GM12878 (cell line): Measurements from ENCODE around the gene ANKRD33B. TPM values are rescaled to one million over a fixed set of nuclear protein-coding genes. Genes with fewer than 3 reads are reported as not detected.

ENCODE experiments used
- ATAC-seq: fragments of 200-7000 bp; cut with Tn5 transposase; 3 replicates; pipeline ENCODE4 v1.9.1; 2020; ENCODE audit warnings: mild to moderate bottlenecking, moderate library complexity
- BruUV-seq: library from RNA; stranded (reverse); fragments of 400-500 nt; replicated peaks from 2 replicates; lab custom pipeline; 2021; lab: Mats Ljungman, UMichigan
- CTCF ChIA-PET: fragments of 300-600 bp; sonication (Branson Sonifier 250); formaldehyde crosslinking; extraction: SDS; loops from one replicate; lab custom pipeline; 2021; ENCODE audit warnings: inconsistent platforms; lab: Yijun Ruan, JAX
- POLR2A ChIA-PET: fragments of 350-600 bp; formaldehyde crosslinking; extraction: SDS; loops from one replicate; lab custom pipeline; 2021; ENCODE audit warnings: inconsistent platforms; lab: Charles Lee
- RAD21 ChIA-PET: fragments of 300-600 bp; sonication (Branson Sonifier 250); formaldehyde crosslinking; loops from one replicate; lab custom pipeline; 2023; ENCODE audit warnings: antibody characterized with exemption; ENCODE audit not compliant: unreplicated experiment; lab: Charles Lee
- SMC1A ChIA-PET: fragments of 300-600 bp; sonication (Branson Sonifier 250); formaldehyde crosslinking; loops from one replicate; lab custom pipeline; 2023; ENCODE audit not compliant: unreplicated experiment, uncharacterized antibody; lab: Charles Lee
- DNase-seq: peaks from one replicate; pipeline ENCODE4 v3.0.0-alpha.2; 2011; ENCODE audit warnings: low read depth, low spot score
- FAIRE-seq: peaks from 3 replicates; lab custom pipeline; 2011; peaks lifted over from hg19 to GRCh38; lab: Jason Lieb, UNC
- H2AFZ ChIP-seq: 2 replicates; pipeline ENCODE4 v1.6.0; 2011; ENCODE audit warnings: low read depth, low read length, control low read depth; ENCODE audit not compliant: control insufficient read depth
- H3K27ac ChIP-seq: 2 replicates; pipeline ENCODE4 v1.5.1; 2011; ENCODE audit warnings: control low read depth; ENCODE audit not compliant: control insufficient read depth, insufficient read depth
- H3K27me3 ChIP-seq, 2 experiments: replicated peaks in 1 of 2; 2 replicates each; pipeline versions ENCODE4 v1.6.0 to v1.6.1; 2011; ENCODE audit warnings: low read length in 1 of 2; ENCODE audit not compliant: control insufficient read depth in 2 of 2, insufficient read depth in 2 of 2
- H3K36me3 ChIP-seq, 2 experiments: 2 replicates each; pipeline ENCODE4 v1.5.1; 2011; ENCODE audit warnings: low read length in 1 of 2; ENCODE audit not compliant: control insufficient read depth in 2 of 2, insufficient read depth in 2 of 2
- H3K4me1 ChIP-seq: 2 replicates; pipeline ENCODE4 v1.6.1; 2011; ENCODE audit warnings: mild to moderate bottlenecking, low read length, moderate library complexity, mixed read lengths; ENCODE audit not compliant: control insufficient read depth, insufficient read depth
- H3K4me2 ChIP-seq: 2 replicates; pipeline ENCODE4 v1.6.0; 2011; ENCODE audit warnings: control low read depth; ENCODE audit not compliant: control insufficient read depth, insufficient read depth
- H3K4me3 ChIP-seq: fragments of 200-600 bp; sonication (generic); 2 replicates; pipeline ENCODE4 v1.5.1; 2016
- H3K79me2 ChIP-seq: 2 replicates; pipeline ENCODE4 v1.6.0; 2011; ENCODE audit warnings: low read length; ENCODE audit not compliant: control insufficient read depth, insufficient read depth
- H3K9ac ChIP-seq: 2 replicates; pipeline ENCODE4 v1.8.0; 2011; ENCODE audit warnings: low read length, control low read depth, mixed read lengths; ENCODE audit not compliant: control insufficient read depth, insufficient read depth
- H3K9me3 ChIP-seq: replicated peaks from 3 replicates; pipeline ENCODE4 v1.5.1; 2011; ENCODE audit warnings: mild to moderate bottlenecking, low read length; ENCODE audit not compliant: control insufficient read depth, insufficient read depth
- H4K20me1 ChIP-seq: 2 replicates; pipeline ENCODE4 v1.6.0; 2011; ENCODE audit not compliant: control insufficient read depth, insufficient read depth
- ATF7 ChIP-seq: fragments of 450-650 bp; IDR thresholded peaks from 2 replicates; pipeline ENCODE4 v1.6.1; 2016; ENCODE audit warnings: low read depth, mild to moderate bottlenecking
- BCL3 ChIP-seq: IDR thresholded peaks from 2 replicates; pipeline ENCODE4 v1.6.1; 2011; ENCODE audit warnings: borderline replicate concordance, low read depth, mild to moderate bottlenecking, moderate library complexity, low read length; ENCODE audit not compliant: insufficient read depth, poor library complexity, severe bottlenecking
- CTCF ChIP-seq, 3 experiments: IDR thresholded peaks in 2 of 3; conservative IDR thresholded peaks in 1 of 3; 2 replicates each; pipeline ENCODE4 v1.5.1; 2011; ENCODE audit warnings: low read depth in 3 of 3, low read length in 3 of 3, mild to moderate bottlenecking in 3 of 3, control low read depth in 2 of 3, moderate library complexity in 2 of 3, inconsistent platforms in 1 of 3, mixed read lengths in 1 of 3; ENCODE audit not compliant: control insufficient read depth in 2 of 3, insufficient read depth in 1 of 3; ENCODE audit errors: extremely low read depth in 1 of 3
- DPF2 ChIP-seq: fragments of 450-650 bp; IDR thresholded peaks from 2 replicates; pipeline ENCODE4 v1.6.1; 2017; ENCODE audit warnings: mild to moderate bottlenecking
- ESRRA ChIP-seq: IDR thresholded peaks from 2 replicates; pipeline ENCODE4 v1.6.1; 2012; ENCODE audit warnings: mild to moderate bottlenecking, low read length, improper control_type of control experiment
- IKZF2 ChIP-seq, 2 experiments: fragments of 450-650 bp; IDR thresholded peaks; 2 replicates each; pipeline ENCODE4 v1.6.1; 2017; ENCODE audit warnings: mild to moderate bottlenecking in 2 of 2, moderate library complexity in 2 of 2
- KDM1A ChIP-seq: fragments of 200-600 bp; sonication (generic); IDR thresholded peaks from 2 replicates; pipeline ENCODE4 v1.6.1; 2016; ENCODE audit warnings: borderline replicate concordance
- MTA2 ChIP-seq: fragments of 450-650 bp; IDR thresholded peaks from 2 replicates; pipeline ENCODE4 v1.6.1; 2016; ENCODE audit warnings: low read depth, mild to moderate bottlenecking, moderate library complexity
- SMC3 ChIP-seq: IDR thresholded peaks from 2 replicates; pipeline ENCODE4 v1.6.1; 2011; ENCODE audit warnings: low read length, improper control_type of control experiment, borderline replicate concordance
- SPI1 ChIP-seq: IDR thresholded peaks from 2 replicates; pipeline ENCODE4 v1.6.1; 2011; ENCODE audit warnings: low read depth, mild to moderate bottlenecking, low read length, moderate library complexity, borderline replicate concordance; ENCODE audit not compliant: insufficient read depth
- SREBF1 ChIP-seq: IDR thresholded peaks from 2 replicates; pipeline ENCODE4 v1.6.1; 2012; ENCODE audit warnings: mild to moderate bottlenecking, low read length
- TCF3 ChIP-seq: IDR thresholded peaks from 2 replicates; pipeline ENCODE4 v1.6.1; 2012; ENCODE audit warnings: low read depth, mild to moderate bottlenecking, low read length, borderline replicate concordance; ENCODE audit not compliant: insufficient read depth
- TCF7 ChIP-seq: IDR thresholded peaks from 2 replicates; pipeline ENCODE4 v1.6.1; 2014; ENCODE audit warnings: antibody characterized with exemption, borderline replicate concordance
- ZNF622 ChIP-seq: fragments of 450-650 bp; IDR thresholded peaks from 2 replicates; pipeline ENCODE4 v1.6.1; 2017; ENCODE audit warnings: mild to moderate bottlenecking, inconsistent platforms
- WGBS: methylation state at CpG from one replicate; pipeline ENCODE4 v1.1.6; 2016; ENCODE audit warnings: low lambda C conversion rate; ENCODE audit not compliant: insufficient replicate concordance, insufficient coverage; ENCODE audit errors: missing lambda C conversion rate; 5-methylcytosine and 5-hydroxymethylcytosine counted together
- in situ Hi-C: fragments of 300-500 bp; cut with MboI; formaldehyde crosslinking; loops from 9 replicates; pipeline ENCODE4 v1.14.3; 2018; ENCODE audit warnings: mixed read lengths
- intact Hi-C: fragments of 100-400 bp; cut with micrococcal nuclease; formaldehyde crosslinking; loops from one replicate; pipeline ENCODE4 v1.14.2; 2022; ENCODE audit not compliant: unreplicated experiment
- polyA plus RNA-seq, 11 experiments: library from polyadenylated mRNA; depleted of rRNA in 4 of 11; unstranded in 6 of 11; stranded (reverse) in 5 of 11; fragments of >200 nt; fragmentation: Nextera tagmentation in 4 of 11; fragmentation: Illumina TruSeq in 1 of 11; extraction: Ambion mirVana in 4 of 11; extraction: Trizol in 1 of 11; gene quantifications; 1 replicate in 1 of 11; 2 replicates in 10 of 11; pipeline versions ENCODE4 v1.2.1 to v1.2.3, GENCODE V29; 2011 to 2016; ENCODE audit warnings: inconsistent platforms in 2 of 11, missing spikeins in 2 of 11, low read depth in 1 of 11
- total RNA-seq, 4 experiments: library from RNA; depleted of rRNA in 3 of 4; stranded (reverse); fragments of >200 nt in 3 of 4; fragmentation: Illumina TruSeq in 1 of 4; extraction: Trizol in 1 of 4; gene quantifications; 2 replicates each; pipeline versions ENCODE4 v1.2.1 to v1.2.3, GENCODE V29; 2013 to 2021

Gene ANKRD33B
- total and polyA plus RNA-seq, 10 of the 15 experiments (the other 5 are each of a cell fraction or from before 2014, with no cell fraction given) = 4.9 to 61.6 (median 15.6) TPM

- TF ChIP-seq BCL3 = no peak
- TF ChIP-seq CTCF (IDR thresholded peaks at IDR 0.05 in 2 of 3, conservative IDR thresholded peaks at IDR 0.05 in 1 of 3; ENCODE audit: control insufficient read depth in 2 of 3, extremely low read depth in 1 of 3, insufficient read depth in 1 of 3, low read depth in 3 of 3, low read length in 3 of 3) = peak; percentile 50 to 81 (median 54); a peak in 5 of 6 replicates
Observed at GRCh38 chr5:10695055-10695649, 131.3 kb downstream of the ANKRD33B start (continued).

- in situ Hi-C loops = loop anchor here (10.0 kb wide), 1 partner anchor 169 kb away; no protein-coding TSS in a partner anchor
- no peak overlapping the region for H3K4me2 ChIP-seq
- H3K9me3 ChIP-seq = no peaks in the 10 kb centered on the region
- no peaks in the 10 kb centered on the region for H4K20me1 ChIP-seq
- H3K27ac ChIP-seq = no peak overlapping the region; the same call in 1 of the 2 replicates
- no peak overlapping the region for H3K4me3 ChIP-seq
- no peak overlapping the region for H3K9ac ChIP-seq
- RAD21 ChIA-PET = interaction anchor here (1.0 to 1.9 kb wide), 10 partner anchors 7 to 487 kb away, joined by 3 to 9 read pairs (median 3); no protein-coding TSS in a partner anchor
- no peak for DNase-seq
- POLR2A ChIA-PET = no interaction called here
- no peak for FAIRE-seq
- peak; percentile 9; the same call in 2 of the 3 replicates for ATAC-seq
- H2AFZ ChIP-seq = no peak overlapping the region
- CTCF ChIA-PET = interaction anchor here (0.9 to 2.1 kb wide), 13 partner anchors 10 to 253 kb away, joined by 3 to 12 read pairs (median 4); no protein-coding TSS in a partner anchor
- BruUV-seq = no TSS peak
- H3K79me2 ChIP-seq = peaks cover 6% of the 10 kb centered on the region
- H3K4me1 ChIP-seq = peaks cover 27% of the 10 kb centered on the region
- H3K27me3 ChIP-seq = no peaks in the 10 kb centered on the region
- intact Hi-C loops = loop anchor here (5.0 to 10.0 kb wide), 2 partner anchors 161 to 479 kb away; no protein-coding TSS in a partner anchor
- 39% methylated on average over 7 of the region's 7 CpGs for WGBS
- SMC1A ChIA-PET = interaction anchor here (0.9 to 1.9 kb wide), 6 partner anchors 9 to 243 kb away, joined by 3 to 6 read pairs (median 3); no protein-coding TSS in a partner anchor
- H3K36me3 ChIP-seq = no peaks in the 10 kb centered on the region
- no peak for TF ChIP-seq TCF3
- no peak for TF ChIP-seq SREBF1
- TF ChIP-seq MTA2 = peak; percentile 47; the same call in 1 of the 2 replicates
- TF ChIP-seq SMC3 = no peak
- no peak for TF ChIP-seq TCF7
- no peak for TF ChIP-seq ESRRA
- no peak for TF ChIP-seq ZNF622
- no peak for TF ChIP-seq CTCF (IDR thresholded peaks at IDR 0.05 in 2 of 3, conservative IDR thresholded peaks at IDR 0.05 in 1 of 3; ENCODE audit: control insufficient read depth in 2 of 3, extremely low read depth in 1 of 3, insufficient read depth in 1 of 3, low read depth in 3 of 3, low read length in 3 of 3)
- no peak for TF ChIP-seq KDM1A
- peak; percentile 56 to 72; a peak in 3 of 4 replicates for TF ChIP-seq IKZF2 (IDR thresholded peaks at IDR 0.05)
- TF ChIP-seq DPF2 = no peak
- TF ChIP-seq SPI1 = no peak
- TF ChIP-seq ATF7 = peak; percentile 42; the same call in 1 of the 2 replicates
Observed at GRCh38 chr5:10695759-10696543, 132.1 kb downstream of the ANKRD33B start.
